ENCODE measurements around the gene ARL8B. TPM values are rescaled to one million over a fixed set of nuclear protein-coding genes. Genes with fewer than 3 reads are reported as not detected.

The ARL8B gene
- total and polyA plus RNA-seq, 9 of the 15 experiments (the other 6 are each of a cell fraction or from before 2014, with no cell fraction given): 28.5 to 99.4 (median 77.2) TPM

DNA sequence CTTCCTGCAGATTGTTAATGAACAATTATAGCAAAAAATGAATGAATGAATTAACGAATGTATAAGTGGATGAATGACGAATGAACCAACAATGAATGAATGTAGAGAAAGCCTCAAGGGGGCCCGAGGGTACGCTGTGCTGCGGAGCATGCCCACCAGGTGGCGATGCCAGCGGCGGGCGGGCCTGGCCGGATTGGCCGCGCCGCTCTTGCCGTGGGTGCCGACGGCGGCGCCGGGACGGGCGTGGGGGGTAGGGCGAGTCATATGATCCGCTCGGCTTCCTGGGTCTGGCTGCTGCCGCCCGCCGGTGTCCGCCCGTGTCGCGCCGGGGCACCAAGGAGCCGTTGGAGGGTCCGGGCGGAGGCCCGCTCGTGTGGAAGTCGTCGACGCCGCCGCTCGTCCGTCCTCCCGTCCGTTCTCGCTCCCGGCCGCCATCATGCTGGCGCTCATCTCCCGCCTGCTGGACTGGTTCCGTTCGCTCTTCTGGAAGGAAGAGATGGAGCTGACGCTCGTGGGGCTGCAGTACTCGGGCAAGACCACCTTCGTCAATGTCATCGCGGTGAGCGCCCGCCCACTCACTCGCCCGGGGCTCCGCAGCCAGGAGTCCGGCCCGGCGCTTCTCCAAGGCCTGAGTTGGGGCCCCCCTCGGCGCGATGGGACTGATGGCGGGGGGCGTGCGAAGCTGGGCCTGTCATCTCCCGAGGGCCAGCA, at the start of gene ARL8B (continued):
- TF ChIP-seq ZC3H4 (CRISPR knock-in tag; IDR thresholded peaks at IDR 0.05; ENCODE audit: borderline replicate concordance) (no peak; the same call in 1 of the 2 replicates), NFIX (CRISPR knock-in tag; IDR thresholded peaks at IDR 0.05; ENCODE audit: low read depth) (no peak), HCFC1 (IDR thresholded peaks at IDR 0.05; ENCODE audit: low read depth, low read length) (peak; percentile 83), JUN (IDR thresholded peaks at IDR 0.05; ENCODE audit: borderline replicate concordance, low read depth, low read length) (peak; percentile 64), JUN (CRISPR knock-in tag; IDR thresholded peaks at IDR 0.05; ENCODE audit: borderline replicate concordance) (peak; percentile 37), ZNF644 (tag; IDR thresholded peaks at IDR 0.05; ENCODE audit: low read depth) (peak; percentile 21), RBM25 (IDR thresholded peaks at IDR 0.05; ENCODE audit: low read depth, low read length, severe bottlenecking) (peak; percentile 75), RFX7 (CRISPR knock-in tag; IDR thresholded peaks at IDR 0.05) (no peak), CTBP1 (IDR thresholded peaks at IDR 0.05; ENCODE audit: borderline replicate concordance) (peak; percentile 91), KDM4B (IDR thresholded peaks at IDR 0.05; ENCODE audit: borderline replicate concordance in 2 of 2, low read depth in 1 of 2) (peak in 1 of 2 experiments; percentile 68; a peak in 1 of 4 replicates), ZEB2 (IDR thresholded peaks at IDR 0.05) (no peak), JUND (IDR thresholded peaks at IDR 0.05; ENCODE audit: borderline replicate concordance, low read depth, low read length) (peak; percentile 79), JUND (tag; IDR thresholded peaks at IDR 0.05; ENCODE audit: borderline replicate concordance, low read depth, low read length) (no peak; the same call in 2 of the 3 replicates), ZNF695 (CRISPR knock-in tag; IDR thresholded peaks at IDR 0.05) (no peak), ZNF830 (CRISPR knock-in tag; IDR thresholded peaks at IDR 0.05) (no peak), SP2 (IDR thresholded peaks at IDR 0.05; ENCODE audit: extremely low read depth, low read depth, low read length, poor library complexity, severe bottlenecking) (peak; percentile 75), TAF9B (IDR thresholded peaks at IDR 0.05; ENCODE audit: partially characterized antibody) (peak; percentile 73), HSF4 (CRISPR knock-in tag; IDR thresholded peaks at IDR 0.05; ENCODE audit: borderline replicate concordance) (no peak), ZNF668 (CRISPR knock-in tag; IDR thresholded peaks at IDR 0.05) (no peak)
- TF ChIP-seq, protein P1, sequence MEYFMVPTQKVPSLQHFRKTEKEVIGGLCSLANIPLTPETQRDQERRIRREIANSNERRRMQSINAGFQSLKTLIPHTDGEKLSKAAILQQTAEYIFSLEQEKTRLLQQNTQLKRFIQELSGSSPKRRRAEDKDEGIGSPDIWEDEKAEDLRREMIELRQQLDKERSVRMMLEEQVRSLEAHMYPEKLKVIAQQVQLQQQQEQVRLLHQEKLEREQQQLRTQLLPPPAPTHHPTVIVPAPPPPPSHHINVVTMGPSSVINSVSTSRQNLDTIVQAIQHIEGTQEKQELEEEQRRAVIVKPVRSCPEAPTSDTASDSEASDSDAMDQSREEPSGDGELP (CRISPR knock-in tag; IDR thresholded peaks at IDR 0.05; ENCODE audit: borderline replicate concordance): peak; percentile 91
- TF ChIP-seq, protein P2, sequence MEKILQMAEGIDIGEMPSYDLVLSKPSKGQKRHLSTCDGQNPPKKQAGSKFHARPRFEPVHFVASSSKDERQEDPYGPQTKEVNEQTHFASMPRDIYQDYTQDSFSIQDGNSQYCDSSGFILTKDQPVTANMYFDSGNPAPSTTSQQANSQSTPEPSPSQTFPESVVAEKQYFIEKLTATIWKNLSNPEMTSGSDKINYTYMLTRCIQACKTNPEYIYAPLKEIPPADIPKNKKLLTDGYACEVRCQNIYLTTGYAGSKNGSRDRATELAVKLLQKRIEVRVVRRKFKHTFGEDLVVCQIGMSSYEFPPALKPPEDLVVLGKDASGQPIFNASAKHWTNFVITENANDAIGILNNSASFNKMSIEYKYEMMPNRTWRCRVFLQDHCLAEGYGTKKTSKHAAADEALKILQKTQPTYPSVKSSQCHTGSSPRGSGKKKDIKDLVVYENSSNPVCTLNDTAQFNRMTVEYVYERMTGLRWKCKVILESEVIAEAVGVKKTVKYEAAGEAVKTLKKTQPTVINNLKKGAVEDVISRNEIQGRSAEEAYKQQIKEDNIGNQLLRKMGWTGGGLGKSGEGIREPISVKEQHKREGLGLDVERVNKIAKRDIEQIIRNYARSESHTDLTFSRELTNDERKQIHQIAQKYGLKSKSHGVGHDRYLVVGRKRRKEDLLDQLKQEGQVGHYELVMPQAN (IDR thresholded peaks at IDR 0.05; ENCODE audit: borderline replicate concordance): peak; percentile 92
- TF ChIP-seq, protein P3, sequence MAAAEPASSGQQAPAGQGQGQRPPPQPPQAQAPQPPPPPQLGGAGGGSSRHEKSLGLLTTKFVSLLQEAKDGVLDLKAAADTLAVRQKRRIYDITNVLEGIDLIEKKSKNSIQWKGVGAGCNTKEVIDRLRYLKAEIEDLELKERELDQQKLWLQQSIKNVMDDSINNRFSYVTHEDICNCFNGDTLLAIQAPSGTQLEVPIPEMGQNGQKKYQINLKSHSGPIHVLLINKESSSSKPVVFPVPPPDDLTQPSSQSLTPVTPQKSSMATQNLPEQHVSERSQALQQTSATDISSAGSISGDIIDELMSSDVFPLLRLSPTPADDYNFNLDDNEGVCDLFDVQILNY (CRISPR knock-in tag; IDR thresholded peaks at IDR 0.05): peak; percentile 85; the same call in 1 of the 2 replicates
- TF ChIP-seq, protein P4, sequence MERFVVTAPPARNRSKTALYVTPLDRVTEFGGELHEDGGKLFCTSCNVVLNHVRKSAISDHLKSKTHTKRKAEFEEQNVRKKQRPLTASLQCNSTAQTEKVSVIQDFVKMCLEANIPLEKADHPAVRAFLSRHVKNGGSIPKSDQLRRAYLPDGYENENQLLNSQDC (CRISPR knock-in tag; IDR thresholded peaks at IDR 0.05): peak; percentile 76; the same call in 1 of the 2 replicates
- TF ChIP-seq, protein P5, sequence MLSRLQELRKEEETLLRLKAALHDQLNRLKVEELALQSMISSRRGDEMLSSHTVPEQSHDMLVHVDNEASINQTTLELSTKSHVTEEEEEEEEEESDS (CRISPR knock-in tag; IDR thresholded peaks at IDR 0.05): no peak

Measured in K562 (cell line).